Left lung (tissue), 10 donors: ENCODE results near the gene PPP6R1. TPM values are rescaled to one million over a fixed set of nuclear protein-coding genes. Genes with fewer than 3 reads are reported as not detected.
A peak's percentile ranks its signal among the peaks of the same experiment; 100 is the strongest.
"Not testable (repeated sequence)": the region's sequence is repeated elsewhere in the genome, so short reads cannot be mapped to it uniquely, and the experiment has no call there.

ENCODE experiments used
- ATAC-seq: fragments of 200-7000 bp; cut with Tn5 transposase; one replicate; pipeline ENCODE4 v1.9.1; 2020; ENCODE audit warnings: moderate library complexity
- DNase-seq, 4 donors: peaks; one replicate each; pipeline ENCODE4 v3.0.0-alpha.2; 2013 to 2020
- H3K27ac ChIP-seq, 2 donors: fragments of 200-600 bp; sonication (generic) in 1 of 2; one replicate each; pipeline versions ENCODE4 v1.5.0 to v1.8.0; 2020 to 2021
- H3K27me3 ChIP-seq, 2 donors: fragments of 200-600 bp; sonication (generic) in 1 of 2; one replicate each; pipeline versions ENCODE4 v1.5.0 to v1.8.0; 2020 to 2021
- H3K36me3 ChIP-seq, 2 donors: fragments of 200-600 bp; sonication (generic) in 1 of 2; one replicate each; pipeline versions ENCODE4 v1.5.0 to v1.8.0; 2020 to 2021
- H3K4me1 ChIP-seq, 2 donors: fragments of 200-600 bp; one replicate each; pipeline ENCODE4 v1.8.0; 2021
- H3K4me3 ChIP-seq, 2 donors: fragments of 200-600 bp; sonication (generic) in 1 of 2; one replicate each; pipeline versions ENCODE4 v1.5.0 to v1.8.0; 2020 to 2021; ENCODE audit warnings: mild to moderate bottlenecking in 1 of 2
- H3K9me3 ChIP-seq, 2 donors: fragments of 200-600 bp; sonication (generic) in 1 of 2; one replicate each; pipeline versions ENCODE4 v1.5.0 to v1.8.0; 2020 to 2021
- intact Hi-C, 2 donors: fragments of 100-400 bp; cut with DNase I; formaldehyde crosslinking; loops; one replicate each; pipeline versions ENCODE4 v1.11.2 to v1.14.2; 2022
- polyA plus RNA-seq, 6 donors: library from polyadenylated mRNA; unstranded; fragments of 120-200 nt; gene quantifications; one replicate each; pipeline ENCODE4 v1.2.1, GENCODE V29; 2013; ENCODE audit not compliant: insufficient read length in 6 of 6
- total RNA-seq, 2 donors: library from RNA; stranded (reverse); fragmentation: NEBNext Ultra II Directional; extraction: Animal tissue kit (Norgen Biotek cat#: 25700); gene quantifications; one replicate each; pipeline ENCODE4 v1.2.1, GENCODE V29; 2021
- TF ChIP-seq, protein P1 (sequence below), 2 donors: fragments of 200-600 bp; sonication (generic) in 1 of 2; IDR thresholded peaks; one replicate each; pipeline versions ENCODE4 v1.5.0 to v1.8.0; 2021; ENCODE audit warnings: antibody characterized with exemption in 2 of 2
- donor health status: DM: no; HTN: yes; CAD: no.
- donor health status: DM: no; HTN: no; CAD: no.

The PPP6R1 gene
- total and polyA plus RNA-seq, 8 donors: 33.4 to 81.8 (median 41.8) TPM

DNA sequence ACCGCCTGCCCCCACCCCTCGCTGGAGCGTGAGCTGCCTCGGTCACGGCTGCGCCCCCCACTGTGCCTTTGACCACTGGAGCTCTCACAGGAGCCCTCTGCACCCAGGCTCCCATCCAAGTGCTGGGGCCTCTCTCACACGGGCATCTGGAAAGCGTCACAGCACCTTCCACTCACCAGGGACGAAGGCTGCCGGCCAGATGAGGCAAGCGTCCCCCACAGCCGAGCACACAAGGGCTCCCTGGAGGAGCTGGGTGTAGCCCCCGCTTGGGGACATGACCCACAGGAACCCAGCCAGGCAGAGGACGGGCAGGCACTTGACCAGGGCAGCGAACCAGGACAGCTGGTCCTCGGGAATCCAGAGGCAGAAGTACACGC, 30.8 kb downstream of the PPP6R1 start:
- TF ChIP-seq, protein P1, sequence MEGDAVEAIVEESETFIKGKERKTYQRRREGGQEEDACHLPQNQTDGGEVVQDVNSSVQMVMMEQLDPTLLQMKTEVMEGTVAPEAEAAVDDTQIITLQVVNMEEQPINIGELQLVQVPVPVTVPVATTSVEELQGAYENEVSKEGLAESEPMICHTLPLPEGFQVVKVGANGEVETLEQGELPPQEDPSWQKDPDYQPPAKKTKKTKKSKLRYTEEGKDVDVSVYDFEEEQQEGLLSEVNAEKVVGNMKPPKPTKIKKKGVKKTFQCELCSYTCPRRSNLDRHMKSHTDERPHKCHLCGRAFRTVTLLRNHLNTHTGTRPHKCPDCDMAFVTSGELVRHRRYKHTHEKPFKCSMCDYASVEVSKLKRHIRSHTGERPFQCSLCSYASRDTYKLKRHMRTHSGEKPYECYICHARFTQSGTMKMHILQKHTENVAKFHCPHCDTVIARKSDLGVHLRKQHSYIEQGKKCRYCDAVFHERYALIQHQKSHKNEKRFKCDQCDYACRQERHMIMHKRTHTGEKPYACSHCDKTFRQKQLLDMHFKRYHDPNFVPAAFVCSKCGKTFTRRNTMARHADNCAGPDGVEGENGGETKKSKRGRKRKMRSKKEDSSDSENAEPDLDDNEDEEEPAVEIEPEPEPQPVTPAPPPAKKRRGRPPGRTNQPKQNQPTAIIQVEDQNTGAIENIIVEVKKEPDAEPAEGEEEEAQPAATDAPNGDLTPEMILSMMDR (IDR thresholded peaks at IDR 0.05): no peak
- no peak for ATAC-seq

DNA sequence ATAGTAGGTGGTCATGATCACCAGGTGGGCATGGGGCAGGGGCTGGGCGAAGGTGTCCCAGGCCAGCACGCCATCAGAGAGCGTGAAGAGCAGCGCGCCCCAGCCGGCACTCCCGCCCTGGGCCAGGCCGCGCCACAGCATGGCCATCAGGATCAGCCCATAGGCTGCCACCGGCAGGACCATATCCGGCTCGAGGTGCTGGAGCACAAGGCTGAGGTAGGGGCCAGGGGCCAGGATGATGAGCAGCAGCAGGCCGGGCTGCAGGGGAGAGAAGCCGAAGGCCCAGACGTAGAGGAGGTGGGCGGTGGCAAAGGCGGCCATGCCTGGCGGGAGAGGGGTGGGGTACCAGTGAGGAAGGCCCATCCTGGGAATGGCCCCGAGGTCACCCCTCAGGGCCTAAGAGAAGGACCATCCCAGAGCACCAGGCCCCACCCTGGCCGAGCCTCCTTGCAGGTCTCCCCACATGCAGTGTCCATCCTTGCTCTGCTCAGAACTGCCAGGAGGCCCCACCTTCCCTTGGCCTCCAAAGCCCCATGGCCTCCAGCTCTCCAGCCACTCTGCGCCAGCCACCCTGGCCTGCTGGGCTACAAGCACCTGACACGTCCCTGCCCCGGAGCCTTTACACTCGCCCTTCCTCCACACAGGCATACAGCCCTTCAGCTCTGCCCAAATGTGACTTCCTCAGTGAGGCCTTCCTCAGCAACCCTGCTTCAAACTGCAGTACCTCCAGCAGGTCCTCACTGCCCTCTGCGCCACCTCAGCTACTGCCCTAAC, 31.4 kb downstream of the PPP6R1 start:
- TF ChIP-seq, protein P1 (IDR thresholded peaks at IDR 0.05): no peak
- H3K4me3 ChIP-seq: no peak overlapping the region
- H3K4me1 ChIP-seq: no peaks in the 10 kb centered on the region
- intact Hi-C loops: no loop called here
- ATAC-seq (no peak), DNase-seq (peak in 1 of 4 donors; percentile 73)
- H3K27me3 ChIP-seq: no peaks in the 10 kb centered on the region
- no peak overlapping the region for H3K27ac ChIP-seq
- H3K36me3 ChIP-seq: peaks cover 0 to 78% of the 10 kb centered on the region in 2 donors
- no peaks in the 10 kb centered on the region for H3K9me3 ChIP-seq

More for the DNA sequence above, 30.8 kb downstream of the PPP6R1 start:
- Histone ChIP-seq H3K4me3 (no peak overlapping the region), H3K4me1 (no peaks in the 10 kb centered on the region), H3K36me3 (peaks cover 0 to 84% of the 10 kb centered on the region in 2 donors), H3K9me3 (no peaks in the 10 kb centered on the region), H3K27ac (no peak overlapping the region), H3K27me3 (no peaks in the 10 kb centered on the region)
- intact Hi-C loops: no loop called here
- peak in 1 of 4 donors; percentile 61 for DNase-seq

DNA sequence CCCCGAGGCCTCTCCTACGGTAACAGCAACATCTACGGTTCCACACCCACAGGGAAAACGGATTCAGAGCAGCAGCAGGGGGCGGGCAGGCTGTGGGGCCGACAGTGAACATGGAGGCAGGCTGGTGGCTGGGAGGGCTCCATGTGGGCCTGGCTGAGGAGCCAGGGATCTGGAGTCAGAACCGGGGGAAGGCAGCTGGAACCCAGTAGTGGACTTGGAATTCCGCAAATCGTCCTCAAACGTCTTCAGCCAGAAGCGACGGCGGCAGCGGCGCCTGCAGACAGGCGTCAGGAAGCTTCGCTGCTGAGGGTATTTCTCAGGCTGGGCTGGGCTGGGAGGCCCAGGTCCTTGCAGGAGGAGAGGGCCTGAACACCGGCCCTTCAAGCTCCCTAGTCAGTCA, 32.0 kb downstream of the PPP6R1 start:
- ATAC-seq: no peak

DNA sequence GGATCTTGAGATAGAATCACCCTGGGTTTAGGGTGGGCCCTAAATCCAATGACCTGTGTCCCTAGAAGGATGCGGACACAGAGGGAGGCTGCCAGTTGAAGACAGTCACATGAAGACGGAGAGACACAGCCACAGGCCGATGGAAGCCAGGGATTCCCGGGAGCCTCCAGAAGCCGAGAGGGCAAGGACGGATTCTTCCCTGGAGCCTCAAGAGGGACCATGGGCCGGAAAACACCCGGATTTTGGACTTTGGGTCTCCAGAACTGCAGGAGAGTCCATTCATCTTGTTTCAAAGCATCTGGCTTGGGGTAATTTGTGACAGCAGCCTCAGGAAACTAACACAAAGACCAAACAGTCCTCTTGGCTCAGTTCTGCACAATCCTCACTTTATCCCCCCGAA, 32.5 kb downstream of the PPP6R1 start:
- intact Hi-C loops: no loop called here
- no peak overlapping the region for H3K4me3 ChIP-seq
- TF ChIP-seq, protein P1 (IDR thresholded peaks at IDR 0.05): no peak
- no peaks in the 10 kb centered on the region for H3K9me3 ChIP-seq
- DNase-seq: no peak
- no peak overlapping the region for H3K27ac ChIP-seq
- H3K36me3 ChIP-seq: peaks cover 0 to 67% of the 10 kb centered on the region in 2 donors
- H3K27me3 ChIP-seq: no peaks in the 10 kb centered on the region
- no peaks in the 10 kb centered on the region for H3K4me1 ChIP-seq
- ATAC-seq: no peak

More for the DNA sequence above, 32.0 kb downstream of the PPP6R1 start:
- H3K27ac ChIP-seq: no peak overlapping the region
- no peak overlapping the region for H3K4me3 ChIP-seq
- H3K27me3 ChIP-seq: no peaks in the 10 kb centered on the region
- intact Hi-C loops: no loop called here
- TF ChIP-seq, protein P1 (IDR thresholded peaks at IDR 0.05): no peak
- H3K9me3 ChIP-seq: no peaks in the 10 kb centered on the region
- no peak for DNase-seq
- peaks cover 0 to 72% of the 10 kb centered on the region in 2 donors for H3K36me3 ChIP-seq
- no peaks in the 10 kb centered on the region for H3K4me1 ChIP-seq

DNA sequence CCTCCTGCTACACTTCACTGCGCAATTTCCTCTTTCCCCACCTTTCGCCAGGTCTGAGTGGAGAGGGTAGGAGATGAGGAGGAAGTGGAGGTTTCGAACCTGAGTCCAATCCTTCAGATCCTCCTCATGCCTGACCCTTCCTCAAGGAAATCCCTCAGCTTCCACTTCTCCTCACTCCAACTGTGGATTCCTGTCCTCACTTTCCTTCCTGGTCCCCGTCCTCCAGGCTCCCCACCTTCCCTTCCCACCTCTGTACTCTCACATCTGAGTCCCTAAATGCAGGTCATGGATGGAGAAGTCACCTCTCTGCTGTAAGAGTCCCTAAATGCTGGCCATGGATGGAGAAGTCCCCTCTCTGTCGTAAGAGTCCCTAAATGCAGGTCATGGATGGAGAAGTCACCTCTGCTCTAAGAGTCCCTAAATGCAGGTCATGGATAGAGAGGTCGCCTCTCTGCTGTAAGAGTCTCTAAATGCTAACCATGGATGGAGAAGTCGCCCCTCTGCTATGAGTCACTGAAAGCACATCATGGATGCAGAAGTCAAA, 33.3 kb downstream of the PPP6R1 start:
- DNase-seq (no peak), ATAC-seq (no peak)
- TF ChIP-seq, protein P1 (IDR thresholded peaks at IDR 0.05): no peak
- Histone ChIP-seq H3K36me3 (peaks cover 0 to 59% of the 10 kb centered on the region in 2 donors), H3K4me3 (no peak overlapping the region), H3K27me3 (no peaks in the 10 kb centered on the region), H3K4me1 (no peaks in the 10 kb centered on the region), H3K27ac (no peak overlapping the region), H3K9me3 (peaks cover 0 to 4% of the 10 kb centered on the region in 2 donors)
- intact Hi-C loops: no loop called here

DNA sequence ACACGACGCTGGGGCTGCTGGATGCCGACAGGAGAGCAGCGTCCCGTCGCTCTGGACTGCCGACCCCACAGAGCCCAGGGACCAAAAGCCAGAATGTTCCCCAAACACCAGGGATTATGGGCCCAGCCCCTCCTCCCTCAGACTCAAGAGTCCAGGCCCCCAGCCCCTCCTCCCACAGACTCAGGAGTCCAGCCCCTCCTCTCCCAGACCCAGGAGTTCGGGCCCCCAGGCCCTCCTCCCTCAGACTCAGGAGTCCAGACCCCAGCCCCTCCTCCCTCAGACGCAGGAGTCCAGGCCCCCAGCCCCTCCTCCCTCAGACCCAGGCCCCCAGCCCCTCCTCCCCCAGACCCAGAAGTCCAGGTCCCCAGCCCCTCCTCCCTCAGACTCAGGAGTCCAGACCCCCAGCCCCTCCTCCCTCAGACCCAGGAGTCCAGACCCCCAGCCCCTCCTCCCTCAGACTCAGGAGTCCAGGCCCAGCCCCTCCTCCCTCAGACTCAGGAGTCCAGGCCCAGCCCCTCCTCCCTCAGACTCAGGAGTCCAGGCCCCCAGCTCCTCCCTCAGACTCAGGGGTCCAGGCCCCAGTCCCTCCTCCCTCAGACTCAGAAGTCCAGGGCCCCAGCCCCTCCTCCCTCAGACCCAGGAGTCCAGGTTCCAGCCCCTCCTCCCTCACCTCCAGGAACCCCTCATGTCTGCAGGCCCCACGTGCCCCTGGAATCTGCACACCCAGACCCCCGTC, 34.0 kb downstream of the PPP6R1 start:
- intact Hi-C loops, DNase-seq, H3K27me3 ChIP-seq, ATAC-seq, H3K27ac ChIP-seq, H3K4me1 ChIP-seq, H3K4me3 ChIP-seq: not testable (repeated sequence)
- Histone ChIP-seq H3K36me3 (peaks cover 0 to 53% of the 10 kb centered on the region in 2 donors), H3K9me3 (peaks cover 0 to 10% of the 10 kb centered on the region in 2 donors)
